DMS153 treated with DMSO at 0.1 percent for 48 hours (cell line): ENCODE measurements around the gene CAT.

Source experiments
- DNase-seq: peaks from one replicate; lab custom pipeline; 2025; ENCODE audit not compliant: unreplicated experiment; lab: John Stamatoyannopoulos, UW

Gene CAT

GRCh38 chr11:34493926-34494595 is 55.3 kb downstream of the CAT start:
- DNase-seq: no peak

- no peak for DNase-seq
Observed at GRCh38 chr11:34495239-34495723, 56.5 kb downstream of the CAT start.

GRCh38 chr11:34495724-34496377 is 57.1 kb downstream of the CAT start:
- no peak for DNase-seq

- DNase-seq: no peak
Observed at GRCh38 chr11:34499719-34500500, 61.2 kb downstream of the CAT start.

GRCh38 chr11:34501500-34501899 is 62.8 kb downstream of the CAT start:
- no peak for DNase-seq

GRCh38 chr11:34501949-34502348 is 63.2 kb downstream of the CAT start:
- DNase-seq: no peak

GRCh38 chr11:34502949-34503348 is 64.2 kb downstream of the CAT start:
- no peak for DNase-seq

GRCh38 chr11:34505874-34506273 is 67.1 kb downstream of the CAT start:
- no peak for DNase-seq

- DNase-seq: no peak
Observed at GRCh38 chr11:34507156-34507555, 68.4 kb downstream of the CAT start.

- DNase-seq: no peak
Observed at GRCh38 chr11:34507610-34508009, 68.9 kb downstream of the CAT start.

- DNase-seq: no peak
Observed at GRCh38 chr11:34508524-34508923, 69.8 kb downstream of the CAT start.

GRCh38 chr11:34509336-34509876 is 70.7 kb downstream of the CAT start:
- no peak for DNase-seq

GRCh38 chr11:34510218-34510617 is 71.5 kb downstream of the CAT start:
- no peak for DNase-seq

- DNase-seq: no peak
Observed at GRCh38 chr11:34510673-34511072, 71.9 kb downstream of the CAT start.

- no peak for DNase-seq
Observed at GRCh38 chr11:34512840-34513681, 74.3 kb downstream of the CAT start.

GRCh38 chr11:34513682-34514449 is 75.1 kb downstream of the CAT start, which contains the start of gene ELF5:
Gene ELF5 (minus strand): TSS chr11:34513794. CDS start chr11:34505749, 8,045 bp downstream.
- no peak for DNase-seq

- no peak for DNase-seq
Observed at GRCh38 chr11:34514597-34514996, 75.9 kb downstream of the CAT start.

GRCh38 chr11:34516247-34517040 is 77.7 kb downstream of the CAT start:
- DNase-seq: no peak

GRCh38 chr11:34519595-34520235 is 81.0 kb downstream of the CAT start:
- DNase-seq: no peak
